ENCODE data around the gene LTA4H.

LTA4H gene

GRCh38 chr12:96034621-96035282 lies 635 bp downstream of the LTA4H start (continued):
- TF ChIP-seq ZBTB11 (tag by site-specific recombination; conservative IDR thresholded peaks at IDR 0.05; ENCODE audit: low read depth) (peak; percentile 43; the same call in 1 of the 2 replicates), OSR2 (tag by site-specific recombination; IDR thresholded peaks at IDR 0.05) (no peak), ZNF239 (tag by site-specific recombination; IDR thresholded peaks at IDR 0.05) (no peak), ZNF629 (tag by site-specific recombination; IDR thresholded peaks at IDR 0.05) (no peak), ZBTB17 (tag by site-specific recombination; IDR thresholded peaks at IDR 0.05) (peak; percentile 94), ZFHX2 (tag by site-specific recombination; conservative IDR thresholded peaks at IDR 0.05) (peak; percentile 84), HOXD13 (CRISPR knock-in tag; IDR thresholded peaks at IDR 0.05; ENCODE audit: borderline replicate concordance) (no peak), HOXA7 (CRISPR knock-in tag; IDR thresholded peaks at IDR 0.05; ENCODE audit: borderline replicate concordance) (no peak), ZBTB1 (tag by site-specific recombination; IDR thresholded peaks at IDR 0.05) (no peak), PRDM10 (tag by site-specific recombination; IDR thresholded peaks at IDR 0.05) (no peak), ZNF776 (tag by site-specific recombination; IDR thresholded peaks at IDR 0.05; ENCODE audit: borderline replicate concordance) (no peak), ZEB2 (tag by site-specific recombination; IDR thresholded peaks at IDR 0.05) (no peak), ZNF184 (tag by site-specific recombination; IDR thresholded peaks at IDR 0.05) (no peak), PRDM4 (tag by site-specific recombination; IDR thresholded peaks at IDR 0.05) (no peak), ZNF16 (tag by site-specific recombination; IDR thresholded peaks at IDR 0.05; ENCODE audit: low read depth) (no peak), ZNF391 (tag by site-specific recombination; IDR thresholded peaks at IDR 0.05; ENCODE audit: borderline replicate concordance, low read depth) (no peak), ZNF521 (tag by site-specific recombination; IDR thresholded peaks at IDR 0.05) (no peak), REPIN1 (tag by site-specific recombination; IDR thresholded peaks at IDR 0.05; ENCODE audit: low read depth) (no peak), KLF8 (tag by site-specific recombination; IDR thresholded peaks at IDR 0.05) (no peak), TRIM28 (IDR thresholded peaks at IDR 0.05; ENCODE audit: borderline replicate concordance, low read length) (no peak), ZNF335 (tag by site-specific recombination; conservative IDR thresholded peaks at IDR 0.05) (peak; percentile 53), YY2 (tag by site-specific recombination; IDR thresholded peaks at IDR 0.05) (no peak)
- TF ChIP-seq, protein P1, sequence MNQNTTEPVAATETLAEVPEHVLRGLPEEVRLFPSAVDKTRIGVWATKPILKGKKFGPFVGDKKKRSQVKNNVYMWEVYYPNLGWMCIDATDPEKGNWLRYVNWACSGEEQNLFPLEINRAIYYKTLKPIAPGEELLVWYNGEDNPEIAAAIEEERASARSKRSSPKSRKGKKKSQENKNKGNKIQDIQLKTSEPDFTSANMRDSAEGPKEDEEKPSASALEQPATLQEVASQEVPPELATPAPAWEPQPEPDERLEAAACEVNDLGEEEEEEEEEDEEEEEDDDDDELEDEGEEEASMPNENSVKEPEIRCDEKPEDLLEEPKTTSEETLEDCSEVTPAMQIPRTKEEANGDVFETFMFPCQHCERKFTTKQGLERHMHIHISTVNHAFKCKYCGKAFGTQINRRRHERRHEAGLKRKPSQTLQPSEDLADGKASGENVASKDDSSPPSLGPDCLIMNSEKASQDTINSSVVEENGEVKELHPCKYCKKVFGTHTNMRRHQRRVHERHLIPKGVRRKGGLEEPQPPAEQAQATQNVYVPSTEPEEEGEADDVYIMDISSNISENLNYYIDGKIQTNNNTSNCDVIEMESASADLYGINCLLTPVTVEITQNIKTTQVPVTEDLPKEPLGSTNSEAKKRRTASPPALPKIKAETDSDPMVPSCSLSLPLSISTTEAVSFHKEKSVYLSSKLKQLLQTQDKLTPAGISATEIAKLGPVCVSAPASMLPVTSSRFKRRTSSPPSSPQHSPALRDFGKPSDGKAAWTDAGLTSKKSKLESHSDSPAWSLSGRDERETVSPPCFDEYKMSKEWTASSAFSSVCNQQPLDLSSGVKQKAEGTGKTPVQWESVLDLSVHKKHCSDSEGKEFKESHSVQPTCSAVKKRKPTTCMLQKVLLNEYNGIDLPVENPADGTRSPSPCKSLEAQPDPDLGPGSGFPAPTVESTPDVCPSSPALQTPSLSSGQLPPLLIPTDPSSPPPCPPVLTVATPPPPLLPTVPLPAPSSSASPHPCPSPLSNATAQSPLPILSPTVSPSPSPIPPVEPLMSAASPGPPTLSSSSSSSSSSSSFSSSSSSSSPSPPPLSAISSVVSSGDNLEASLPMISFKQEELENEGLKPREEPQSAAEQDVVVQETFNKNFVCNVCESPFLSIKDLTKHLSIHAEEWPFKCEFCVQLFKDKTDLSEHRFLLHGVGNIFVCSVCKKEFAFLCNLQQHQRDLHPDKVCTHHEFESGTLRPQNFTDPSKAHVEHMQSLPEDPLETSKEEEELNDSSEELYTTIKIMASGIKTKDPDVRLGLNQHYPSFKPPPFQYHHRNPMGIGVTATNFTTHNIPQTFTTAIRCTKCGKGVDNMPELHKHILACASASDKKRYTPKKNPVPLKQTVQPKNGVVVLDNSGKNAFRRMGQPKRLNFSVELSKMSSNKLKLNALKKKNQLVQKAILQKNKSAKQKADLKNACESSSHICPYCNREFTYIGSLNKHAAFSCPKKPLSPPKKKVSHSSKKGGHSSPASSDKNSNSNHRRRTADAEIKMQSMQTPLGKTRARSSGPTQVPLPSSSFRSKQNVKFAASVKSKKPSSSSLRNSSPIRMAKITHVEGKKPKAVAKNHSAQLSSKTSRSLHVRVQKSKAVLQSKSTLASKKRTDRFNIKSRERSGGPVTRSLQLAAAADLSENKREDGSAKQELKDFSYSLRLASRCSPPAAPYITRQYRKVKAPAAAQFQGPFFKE (tag by site-specific recombination; IDR thresholded peaks at IDR 0.05; ENCODE audit: borderline replicate concordance): 0 out of 2 replicates have a peak, but pooled peaks have one; percentile 44
- TF ChIP-seq, protein P2, sequence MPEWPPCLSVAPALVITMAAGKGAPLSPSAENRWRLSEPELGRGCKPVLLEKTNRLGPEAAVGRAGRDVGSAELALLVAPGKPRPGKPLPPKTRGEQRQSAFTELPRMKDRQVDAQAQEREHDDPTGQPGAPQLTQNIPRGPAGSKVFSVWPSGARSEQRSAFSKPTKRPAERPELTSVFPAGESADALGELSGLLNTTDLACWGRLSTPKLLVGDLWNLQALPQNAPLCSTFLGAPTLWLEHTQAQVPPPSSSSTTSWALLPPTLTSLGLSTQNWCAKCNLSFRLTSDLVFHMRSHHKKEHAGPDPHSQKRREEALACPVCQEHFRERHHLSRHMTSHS (tag by site-specific recombination; IDR thresholded peaks at IDR 0.05): no peak

All from HEK293 (cell line).